Upper lobe of left lung (tissue), 6 donors: ENCODE results near the gene MTMR1. TPM values are rescaled to one million over a fixed set of nuclear protein-coding genes. Genes with fewer than 3 reads are reported as not detected.

ENCODE experiments used
- ATAC-seq, 2 donors: fragments of 200-7000 bp; cut with Tn5 transposase; one replicate each; pipeline ENCODE4 v1.9.1; 2022; ENCODE audit warnings: mild to moderate bottlenecking in 2 of 2, moderate library complexity in 2 of 2; ENCODE audit not compliant: low FRiP score in 2 of 2
- DNase-seq, 2 donors: peaks; one replicate each; pipeline ENCODE4 v3.0.0-alpha.2; 2019 to 2020
- H3K27ac ChIP-seq, 4 donors: fragments of 200-600 bp; sonication (generic); one replicate each; pipeline ENCODE4 v1.5.1; 2016 to 2019
- H3K27me3 ChIP-seq, 4 donors: fragments of 200-600 bp; sonication (generic); one replicate each; pipeline ENCODE4 v1.5.1; 2017 to 2019
- H3K36me3 ChIP-seq, 4 donors: fragments of 200-600 bp; sonication (generic); one replicate each; pipeline ENCODE4 v1.5.1; 2016 to 2019
- H3K4me1 ChIP-seq, 4 donors: fragments of 200-600 bp; sonication (generic); one replicate each; pipeline ENCODE4 v1.5.1; 2018 to 2019
- H3K4me3 ChIP-seq, 4 donors: fragments of 200-600 bp; sonication (generic); one replicate each; pipeline ENCODE4 v1.5.1; 2017 to 2019; ENCODE audit warnings: mild to moderate bottlenecking in 2 of 4, moderate library complexity in 1 of 4
- H3K9me3 ChIP-seq, 4 donors: fragments of 200-600 bp; sonication (generic); one replicate each; pipeline ENCODE4 v1.5.1; 2018 to 2019
- EP300 ChIP-seq, 4 donors: sonication (generic); formaldehyde crosslinking; IDR thresholded peaks; one replicate each; pipeline ENCODE4 v1.5.1; 2017; ENCODE audit warnings: antibody characterized with exemption in 4 of 4, control low read depth in 2 of 4
- POLR2A ChIP-seq, 4 donors: fragments of 450-650 bp; IDR thresholded peaks; one replicate each; pipeline ENCODE4 v1.5.1; 2016 to 2017; ENCODE audit warnings: antibody characterized with exemption in 4 of 4, mild to moderate bottlenecking in 2 of 4
- POLR2AphosphoS5 ChIP-seq, 2 donors: sonication (generic); formaldehyde crosslinking; IDR thresholded peaks; one replicate each; pipeline ENCODE4 v1.5.1; 2017; ENCODE audit warnings: antibody characterized with exemption in 2 of 2
- WGBS, 2 donors: methylation state at CpG; one replicate each; pipeline ENCODE4 v1.1.5; 2017 to 2018; 5-methylcytosine and 5-hydroxymethylcytosine counted together
- total RNA-seq, 6 donors: library from RNA; depleted of rRNA in 4 of 6; stranded (reverse); fragments of >200 nt in 4 of 6; gene quantifications; one replicate each; pipeline versions ENCODE4 v1.1.0 to v1.2.1, GENCODE V29; 2016 to 2021
- TF ChIP-seq, protein P1 (sequence below), 6 experiments: fragments of 450-650 bp in 4 of 6; fragments of 200-600 bp in 2 of 6; sonication (generic) in 2 of 6; IDR thresholded peaks; one replicate each; pipeline ENCODE4 v1.5.1; 2016 to 2019; ENCODE audit warnings: antibody characterized with exemption in 6 of 6
- donor health status: DM: no; HTN: no; CAD: no; lungs with moderate emphysema.
- donor health status: DM: no; HTN: yes; CAD: no; lungs with severe emphysema.

MTMR1 gene
- total RNA-seq, 6 donors from 2014 or later: 10.9 to 24.6 (median 20.8) TPM

DNA sequence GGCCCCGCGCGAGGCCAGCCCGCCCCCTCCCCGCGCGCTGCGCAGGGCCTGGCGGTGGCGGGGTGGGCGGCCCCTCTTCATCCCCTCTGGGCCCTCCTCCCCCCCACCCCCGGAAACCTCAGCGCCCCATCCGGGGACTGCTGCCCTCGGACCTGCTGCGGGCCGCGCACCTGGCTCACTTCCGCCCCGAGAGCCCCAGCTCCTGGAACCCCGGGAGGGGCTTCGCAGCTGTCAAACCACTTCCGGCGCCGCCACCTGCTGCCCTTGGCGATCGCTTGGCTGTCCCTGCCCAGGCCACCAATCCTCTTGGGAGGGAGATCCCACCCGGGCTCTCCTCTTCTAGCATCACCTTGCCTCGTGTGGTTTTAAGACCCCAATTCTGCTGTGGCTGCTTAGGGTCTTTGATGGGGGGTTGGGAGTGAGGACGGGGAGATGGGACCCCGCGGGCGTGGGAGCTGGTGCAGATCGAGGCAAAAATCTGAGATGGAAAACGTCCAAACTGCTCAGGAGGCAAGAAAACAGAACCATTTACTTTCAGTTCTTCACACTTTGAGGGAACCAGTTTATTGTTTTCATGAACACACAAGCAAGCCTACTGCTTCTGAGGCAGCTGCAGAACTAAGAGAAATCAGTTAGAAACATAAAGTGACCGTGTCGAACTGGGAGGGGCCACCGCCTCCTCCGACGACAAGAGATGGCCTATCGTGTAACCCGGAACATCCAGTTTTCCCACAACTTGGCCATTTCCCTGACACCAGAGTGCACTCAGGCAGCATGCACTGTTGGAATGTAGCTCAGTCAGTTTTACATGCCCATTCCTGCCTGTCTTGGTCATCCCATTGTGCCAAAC lies 754 bp downstream of the MTMR1 start:
- Histone ChIP-seq H3K27me3 (no peaks in the 10 kb centered on the region), H3K4me3 (peak overlapping the region; percentile 29 to 62 (median 59)), H3K36me3 (no peaks in the 10 kb centered on the region), H3K4me1 (peaks cover 0 to 10% (median 3%) of the 10 kb centered on the region in 4 donors), H3K27ac (peak overlapping the region; percentile 84 to 87 (median 86)), H3K9me3 (no peaks in the 10 kb centered on the region)
- TF ChIP-seq POLR2AphosphoS5 (IDR thresholded peaks at IDR 0.05): peak in 1 of 2 donors; percentile 12
- TF ChIP-seq, protein P1, sequence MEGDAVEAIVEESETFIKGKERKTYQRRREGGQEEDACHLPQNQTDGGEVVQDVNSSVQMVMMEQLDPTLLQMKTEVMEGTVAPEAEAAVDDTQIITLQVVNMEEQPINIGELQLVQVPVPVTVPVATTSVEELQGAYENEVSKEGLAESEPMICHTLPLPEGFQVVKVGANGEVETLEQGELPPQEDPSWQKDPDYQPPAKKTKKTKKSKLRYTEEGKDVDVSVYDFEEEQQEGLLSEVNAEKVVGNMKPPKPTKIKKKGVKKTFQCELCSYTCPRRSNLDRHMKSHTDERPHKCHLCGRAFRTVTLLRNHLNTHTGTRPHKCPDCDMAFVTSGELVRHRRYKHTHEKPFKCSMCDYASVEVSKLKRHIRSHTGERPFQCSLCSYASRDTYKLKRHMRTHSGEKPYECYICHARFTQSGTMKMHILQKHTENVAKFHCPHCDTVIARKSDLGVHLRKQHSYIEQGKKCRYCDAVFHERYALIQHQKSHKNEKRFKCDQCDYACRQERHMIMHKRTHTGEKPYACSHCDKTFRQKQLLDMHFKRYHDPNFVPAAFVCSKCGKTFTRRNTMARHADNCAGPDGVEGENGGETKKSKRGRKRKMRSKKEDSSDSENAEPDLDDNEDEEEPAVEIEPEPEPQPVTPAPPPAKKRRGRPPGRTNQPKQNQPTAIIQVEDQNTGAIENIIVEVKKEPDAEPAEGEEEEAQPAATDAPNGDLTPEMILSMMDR (IDR thresholded peaks at IDR 0.05): no peak
- TF ChIP-seq EP300 (IDR thresholded peaks at IDR 0.05): no peak
- peak in 1 of 4 donors; percentile 36 for TF ChIP-seq POLR2A (IDR thresholded peaks at IDR 0.05)
- ATAC-seq: peak; percentile 77 to 78
- WGBS, 2 donors: 0 to 39% methylated on average over 5 to 17 of the region's 42 CpGs
- DNase-seq: peak; percentile 71 to 89

DNA sequence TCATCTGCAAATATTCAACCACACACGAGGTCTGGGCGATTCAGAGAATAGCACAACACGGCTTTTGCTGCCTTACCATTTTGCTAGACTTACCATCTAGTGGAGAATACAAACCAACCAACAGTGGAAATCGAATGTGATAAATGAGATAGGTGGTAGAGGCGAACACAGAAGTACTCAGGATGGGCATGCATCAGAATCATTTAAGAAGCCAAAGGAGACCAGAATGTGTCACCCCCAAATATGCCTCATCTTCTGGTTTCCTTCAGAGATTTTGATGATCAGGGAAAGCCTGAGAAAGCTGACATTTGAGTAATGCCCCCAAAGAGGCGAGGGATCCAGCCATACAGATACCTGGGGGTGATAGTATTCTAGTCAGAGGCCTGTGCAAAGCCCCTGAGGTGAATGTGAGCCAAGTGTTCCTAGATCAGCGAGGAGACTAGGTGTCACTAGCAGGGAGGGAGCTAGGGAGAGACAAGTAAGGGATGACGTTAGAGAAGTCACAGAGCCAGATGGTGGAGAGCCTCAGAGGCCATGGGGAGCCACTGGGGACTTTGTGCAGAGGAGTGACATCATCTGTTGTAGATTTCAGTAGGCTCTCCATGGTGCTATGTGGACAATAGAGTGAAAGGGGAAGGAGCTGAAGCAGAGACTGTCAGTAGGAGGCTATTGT lies 1.7 kb downstream of the MTMR1 start:
- WGBS, 2 donors: 62 to 70% methylated on average over 7 to 8 of the region's 8 CpGs

DNA sequence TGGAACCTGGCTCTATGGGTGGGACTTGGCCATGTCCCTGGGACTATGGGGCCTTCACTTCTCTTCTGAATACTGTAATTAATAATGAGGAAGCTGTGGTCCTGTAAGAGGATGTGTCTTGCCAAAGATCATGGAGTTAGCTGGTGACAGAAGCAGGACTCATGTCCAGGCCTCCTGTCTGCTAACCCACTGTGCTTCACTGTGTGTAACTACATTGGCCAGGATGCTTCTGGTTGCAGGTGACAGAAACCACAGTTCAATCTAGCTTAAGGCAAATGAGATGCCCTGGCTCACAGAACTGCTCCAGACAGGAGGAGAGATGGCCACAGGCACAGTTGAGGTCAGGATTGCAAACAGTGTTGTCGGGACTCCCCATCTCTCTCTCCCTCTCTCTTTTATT lies 3.1 kb downstream of the MTMR1 start:
- no peak for TF ChIP-seq POLR2A (IDR thresholded peaks at IDR 0.05)
- no peak for TF ChIP-seq POLR2AphosphoS5 (IDR thresholded peaks at IDR 0.05)
- TF ChIP-seq, protein P1 (IDR thresholded peaks at IDR 0.05): no peak
- TF ChIP-seq EP300 (IDR thresholded peaks at IDR 0.05): no peak
- DNase-seq (no peak), ATAC-seq (no peak)
- no peaks in the 10 kb centered on the region for H3K27me3 ChIP-seq
- 40 to 46% methylated on average over 1 of the region's 1 CpG for WGBS, 2 donors
- H3K9me3 ChIP-seq: no peaks in the 10 kb centered on the region
- H3K4me1 ChIP-seq: peaks cover 0 to 10% (median 3%) of the 10 kb centered on the region in 4 donors
- peak overlapping the region in 2 of 4 donors; percentile 21 to 26 for H3K27ac ChIP-seq
- H3K36me3 ChIP-seq: no peaks in the 10 kb centered on the region
- no peak overlapping the region for H3K4me3 ChIP-seq

More for the DNA sequence above, 1.7 kb downstream of the MTMR1 start:
- Histone ChIP-seq H3K4me1 (peaks cover 0 to 10% (median 3%) of the 10 kb centered on the region in 4 donors), H3K27me3 (no peaks in the 10 kb centered on the region), H3K9me3 (no peaks in the 10 kb centered on the region), H3K36me3 (no peaks in the 10 kb centered on the region), H3K27ac (peak overlapping the region; percentile 84 to 87 (median 86)), H3K4me3 (no peak overlapping the region)
- ATAC-seq: peak; percentile 31 to 35
- no peak for DNase-seq
- TF ChIP-seq, protein P1 (IDR thresholded peaks at IDR 0.05): no peak
- TF ChIP-seq EP300 (IDR thresholded peaks at IDR 0.05): no peak
- TF ChIP-seq POLR2AphosphoS5 (IDR thresholded peaks at IDR 0.05): no peak
- no peak for TF ChIP-seq POLR2A (IDR thresholded peaks at IDR 0.05)

DNA sequence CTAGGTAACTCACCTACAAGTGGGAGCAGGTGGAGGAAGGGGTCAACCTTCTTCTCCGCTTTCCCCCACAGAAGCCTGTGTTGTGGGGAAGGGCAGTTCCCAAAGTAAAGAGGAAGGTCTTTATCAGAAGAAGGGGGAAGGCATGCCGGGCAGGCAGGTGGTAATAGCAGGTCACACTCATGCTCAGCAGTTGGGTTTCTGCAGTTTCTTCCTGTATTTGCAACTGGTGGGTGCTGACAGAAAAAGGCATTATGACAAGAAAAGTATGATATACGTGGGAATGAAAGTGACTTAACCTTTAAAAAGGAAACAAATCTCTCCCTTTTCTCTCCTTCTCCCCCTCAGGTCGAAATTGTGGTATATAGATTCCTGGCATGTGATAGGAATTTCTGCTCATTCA lies 3.7 kb downstream of the MTMR1 start:
- ATAC-seq (no peak), DNase-seq (no peak)
- peak overlapping the region in 1 of 4 donors; percentile 26 for H3K27ac ChIP-seq
- H3K27me3 ChIP-seq: no peaks in the 10 kb centered on the region
- H3K4me3 ChIP-seq: no peak overlapping the region
- 55 to 67% methylated on average over 4 of the region's 4 CpGs for WGBS, 2 donors
- no peaks in the 10 kb centered on the region for H3K9me3 ChIP-seq
- no peaks in the 10 kb centered on the region for H3K36me3 ChIP-seq
- peaks cover 0 to 10% (median 3%) of the 10 kb centered on the region in 4 donors for H3K4me1 ChIP-seq
- TF ChIP-seq, protein P1 (IDR thresholded peaks at IDR 0.05): no peak
- TF ChIP-seq POLR2A (IDR thresholded peaks at IDR 0.05): no peak
- TF ChIP-seq EP300 (IDR thresholded peaks at IDR 0.05): no peak
- TF ChIP-seq POLR2AphosphoS5 (IDR thresholded peaks at IDR 0.05): no peak
